ENCODE results near the gene UBE2F.

- TF ChIP-seq RAD21 (conservative IDR thresholded peaks at IDR 0.05 in 1 of 2, IDR thresholded peaks at IDR 0.05 in 1 of 2): no peak
- no peak for TF ChIP-seq CTCF (IDR thresholded peaks at IDR 0.05)
Observed at GRCh38 chr2:237951878-237952277, 14.9 kb upstream of the UBE2F start.

Data from A549 (cell line).